GM12872 (cell line): Measurements from ENCODE around the gene SEL1L3.

Source experiments
- CTCF ChIP-seq: IDR thresholded peaks from 3 replicates; pipeline ENCODE4 v1.5.1; 2011; ENCODE audit warnings: low read depth, mild to moderate bottlenecking, low read length, moderate library complexity; ENCODE audit not compliant: insufficient read depth

SEL1L3 gene

GRCh38 chr4:25862411-25863346 is at the start of gene SEL1L3:
Gene SEL1L3 (minus strand): TSS chr4:25862988. CDS start chr4:25862836, 152 bp downstream.
- no peak for TF ChIP-seq CTCF

- TF ChIP-seq CTCF, result no peak
Observed at GRCh38 chr4:25911356-25911755, 48.6 kb upstream of the SEL1L3 start.

GRCh38 chr4:25908491-25908901 is 45.7 kb upstream of the SEL1L3 start:
- no peak for TF ChIP-seq CTCF

- TF ChIP-seq CTCF, result no peak
Observed at GRCh38 chr4:25905371-25905770, 42.6 kb upstream of the SEL1L3 start.

- no peak for TF ChIP-seq CTCF
Observed at GRCh38 chr4:25904748-25905082, 41.9 kb upstream of the SEL1L3 start.

- TF ChIP-seq CTCF, result no peak
Observed at GRCh38 chr4:25903900-25904747, 41.3 kb upstream of the SEL1L3 start.

GRCh38 chr4:25901030-25901430 is 38.2 kb upstream of the SEL1L3 start:
- no peak for TF ChIP-seq CTCF
